CD4-positive, alpha-beta T cell (primary cell): Measurements from ENCODE around the gene ATP6V0E2. TPM values are rescaled to one million over a fixed set of nuclear protein-coding genes. Genes with fewer than 3 reads are reported as not detected.
A peak's percentile ranks its signal among the peaks of the same experiment; 100 is the strongest.

ENCODE experiments used
- ATAC-seq: fragments of 200-7000 bp; cut with Tn5 transposase; one replicate; pipeline ENCODE4 v1.10.0; 2022; ENCODE audit warnings: mild to moderate bottlenecking; ENCODE audit not compliant: poor library complexity
- CTCF ChIA-PET: fragments of 350-600 bp; sonication (Branson Sonifier 250); formaldehyde crosslinking; loops from one replicate; lab custom pipeline; 2021; ENCODE audit warnings: antibody characterized with exemption, inconsistent platforms; lab: Charles Lee
- POLR2A ChIA-PET: fragments of 350-600 bp; sonication (Branson Sonifier 250); formaldehyde crosslinking; loops from one replicate; lab custom pipeline; 2021; ENCODE audit warnings: antibody characterized with exemption, inconsistent platforms; lab: Charles Lee
- DNase-seq, 14 experiments: peaks; one replicate each; pipeline ENCODE4 v3.0.0-alpha.2; 2013 to 2020; ENCODE audit warnings: mixed read lengths in 2 of 14
- H3K27ac ChIP-seq, 2 donors: one replicate each; pipeline versions ENCODE4 v1.5.1 to v1.7.0; 2013; ENCODE audit warnings: low read length in 2 of 2, low read depth in 1 of 2, mild to moderate bottlenecking in 1 of 2
- H3K27me3 ChIP-seq, 2 experiments: 1 replicate in 1 of 2; 2 replicates in 1 of 2; pipeline versions ENCODE4 v1.6.1 to v1.7.0; 2013; ENCODE audit warnings: low read length in 2 of 2, control low read depth in 1 of 2, mild to moderate bottlenecking in 1 of 2, moderate library complexity in 1 of 2; ENCODE audit not compliant: insufficient read depth in 2 of 2, control insufficient read depth in 1 of 2
- H3K36me3 ChIP-seq: one replicate; pipeline ENCODE4 v1.6.1; 2013; ENCODE audit warnings: low read length, control low read depth; ENCODE audit not compliant: insufficient read depth
- H3K4me1 ChIP-seq: one replicate; pipeline ENCODE4 v1.6.1; 2013; ENCODE audit warnings: low read length, control low read depth; ENCODE audit not compliant: insufficient read depth
- H3K4me3 ChIP-seq: one replicate; pipeline ENCODE4 v1.5.1; 2013; ENCODE audit warnings: mild to moderate bottlenecking, low read length, moderate library complexity
- H3K9me3 ChIP-seq, 2 experiments: 1 replicate in 1 of 2; 2 replicates in 1 of 2; pipeline versions ENCODE4 v1.6.1 to v1.7.0; 2013; ENCODE audit warnings: low read length in 2 of 2, mild to moderate bottlenecking in 2 of 2, control low read depth in 1 of 2, moderate library complexity in 1 of 2; ENCODE audit not compliant: control insufficient read depth in 1 of 2, insufficient read depth in 1 of 2
- H3K27ac Mint-ChIP-seq: one replicate; pipeline ENCODE4 v1.8.0; 2020; ENCODE audit warnings: mixed read lengths
- H3K27me3 Mint-ChIP-seq: one replicate; pipeline ENCODE4 v1.8.0; 2021; ENCODE audit warnings: mixed read lengths
- H3K36me3 Mint-ChIP-seq: one replicate; pipeline ENCODE4 v1.8.0; 2021; ENCODE audit warnings: low read depth, mixed read lengths
- H3K4me1 Mint-ChIP-seq: one replicate; pipeline ENCODE4 v1.8.0; 2021; ENCODE audit warnings: low read depth, mixed read lengths
- H3K4me3 Mint-ChIP-seq: one replicate; pipeline ENCODE4 v1.8.0; 2020; ENCODE audit warnings: mild to moderate bottlenecking, mixed read lengths
- H3K9me3 Mint-ChIP-seq: one replicate; pipeline ENCODE4 v1.8.0; 2020; ENCODE audit warnings: mixed read lengths
- intact Hi-C, 2 experiments: fragments of 100-400 bp; cut with DNase I in 1 of 2; cut with micrococcal nuclease in 1 of 2; formaldehyde crosslinking; loops; one replicate each; pipeline versions ENCODE4 v1.15.1 to v1.9.0; 2023 to 2025; cut with DNase I, micrococcal nuclease
- total RNA-seq, 174 experiments: library from RNA in 2 of 174; stranded (reverse) in 2 of 174; gene quantifications; one replicate each; pipeline ENCODE4 v1.2.3 and lab custom pipeline; 2021 to 2026
- TF ChIP-seq, protein P1 (sequence below): fragments of 200-600 bp; IDR thresholded peaks from one replicate; pipeline ENCODE4 v1.8.0; 2022; ENCODE audit warnings: antibody characterized with exemption, mild to moderate bottlenecking

Gene ATP6V0E2
- total RNA-seq, 2 experiments from 2014 or later, result 23.2 to 24.9 TPM

DNA sequence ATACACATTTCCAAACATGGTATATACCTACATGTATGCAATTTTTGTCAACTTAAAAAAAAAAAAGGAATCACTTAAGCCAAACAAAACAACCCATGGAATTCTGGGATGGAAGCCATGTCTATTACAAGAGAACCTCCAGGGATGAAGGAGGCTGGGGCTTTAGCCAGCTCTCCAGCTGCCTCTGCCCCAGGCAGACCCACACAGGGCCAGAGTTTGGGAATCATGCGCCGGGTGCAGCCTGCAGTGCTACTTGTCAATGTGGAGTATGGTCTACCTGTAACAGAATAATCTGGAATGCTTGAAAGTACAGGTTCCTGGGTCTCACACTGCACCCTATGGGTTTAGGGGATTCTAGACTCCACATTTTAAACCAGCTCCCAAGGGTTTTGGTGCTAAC is 10.8 kb downstream of the ATP6V0E2 start:
- intact Hi-C loops, result loop anchor here (5.0 to 10.0 kb wide), 3 partner anchors 160 to 393 kb away; no protein-coding TSS in a partner anchor
- peaks cover 11% of the 10 kb centered on the region for H3K4me1 Mint-ChIP-seq

DNA sequence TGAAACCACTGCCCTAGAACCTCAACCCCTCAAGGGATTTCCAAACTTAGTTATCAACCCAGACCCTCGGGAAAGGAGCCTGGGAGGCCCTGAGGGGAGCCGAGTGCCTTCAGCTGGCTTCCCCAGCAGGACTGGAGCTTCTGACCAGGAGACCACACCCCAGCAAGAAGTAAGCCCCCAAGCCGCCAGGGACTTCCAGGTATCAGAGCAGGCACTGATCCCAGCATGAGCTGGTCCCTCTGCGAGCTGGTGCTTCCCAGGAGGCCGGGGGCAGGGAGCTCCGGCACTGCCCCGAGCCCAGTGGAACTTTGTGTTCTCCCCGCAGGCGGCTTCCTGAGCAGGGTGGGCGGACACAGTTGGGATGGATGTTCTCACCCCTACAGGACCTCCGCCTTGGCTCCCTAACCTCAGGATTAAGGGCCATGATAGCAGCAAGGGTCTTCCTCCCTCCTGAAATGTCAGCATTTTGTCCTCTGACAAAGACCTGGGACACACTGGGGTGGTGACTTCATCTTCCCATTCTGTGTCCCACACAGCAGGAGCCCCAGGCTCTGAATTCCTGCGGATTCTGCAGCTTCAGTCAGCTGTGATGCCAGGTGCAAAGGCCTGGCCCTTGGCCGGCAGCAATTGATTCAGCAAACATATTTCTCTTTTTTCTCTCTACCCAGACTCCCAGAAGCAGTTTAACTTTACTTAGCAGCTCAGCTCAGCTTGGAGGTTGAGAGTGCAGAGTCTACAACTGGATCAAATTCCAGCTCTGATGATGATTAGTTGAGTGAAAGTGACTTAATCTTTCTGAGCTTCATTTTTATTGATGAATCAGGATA is 11.6 kb downstream of the ATP6V0E2 start:
- H3K36me3 Mint-ChIP-seq, result peaks cover 45% of the 10 kb centered on the region
- no peak overlapping the region for H3K27ac ChIP-seq
- TF ChIP-seq, protein P1, sequence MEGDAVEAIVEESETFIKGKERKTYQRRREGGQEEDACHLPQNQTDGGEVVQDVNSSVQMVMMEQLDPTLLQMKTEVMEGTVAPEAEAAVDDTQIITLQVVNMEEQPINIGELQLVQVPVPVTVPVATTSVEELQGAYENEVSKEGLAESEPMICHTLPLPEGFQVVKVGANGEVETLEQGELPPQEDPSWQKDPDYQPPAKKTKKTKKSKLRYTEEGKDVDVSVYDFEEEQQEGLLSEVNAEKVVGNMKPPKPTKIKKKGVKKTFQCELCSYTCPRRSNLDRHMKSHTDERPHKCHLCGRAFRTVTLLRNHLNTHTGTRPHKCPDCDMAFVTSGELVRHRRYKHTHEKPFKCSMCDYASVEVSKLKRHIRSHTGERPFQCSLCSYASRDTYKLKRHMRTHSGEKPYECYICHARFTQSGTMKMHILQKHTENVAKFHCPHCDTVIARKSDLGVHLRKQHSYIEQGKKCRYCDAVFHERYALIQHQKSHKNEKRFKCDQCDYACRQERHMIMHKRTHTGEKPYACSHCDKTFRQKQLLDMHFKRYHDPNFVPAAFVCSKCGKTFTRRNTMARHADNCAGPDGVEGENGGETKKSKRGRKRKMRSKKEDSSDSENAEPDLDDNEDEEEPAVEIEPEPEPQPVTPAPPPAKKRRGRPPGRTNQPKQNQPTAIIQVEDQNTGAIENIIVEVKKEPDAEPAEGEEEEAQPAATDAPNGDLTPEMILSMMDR, result no peak
- no peak overlapping the region for H3K4me3 Mint-ChIP-seq
- POLR2A ChIA-PET, result no interaction called here
- no peaks in the 10 kb centered on the region for H3K27me3 ChIP-seq
- no peak overlapping the region for H3K4me3 ChIP-seq
- peaks cover 11% of the 10 kb centered on the region for H3K4me1 Mint-ChIP-seq
- no peaks in the 10 kb centered on the region for H3K9me3 ChIP-seq
- intact Hi-C loops, result loop anchor here (10.0 kb wide), 2 partner anchors 159 to 389 kb away; no protein-coding TSS in a partner anchor
- no peaks in the 10 kb centered on the region for H3K9me3 Mint-ChIP-seq
- H3K27me3 Mint-ChIP-seq, result no peaks in the 10 kb centered on the region
- H3K4me1 ChIP-seq, result peaks cover 10% of the 10 kb centered on the region
- CTCF ChIA-PET, result interaction anchor here (1.5 kb wide), 1 partner anchor 36 kb away, joined by 4 read pairs; no protein-coding TSS in a partner anchor
- DNase-seq (peak in 1 of 14 experiments; percentile 7), ATAC-seq (no peak)
- no peak overlapping the region for H3K27ac Mint-ChIP-seq
- H3K36me3 ChIP-seq, result peaks cover 12% of the 10 kb centered on the region

More for the DNA sequence above, 10.8 kb downstream of the ATP6V0E2 start:
- Histone ChIP-seq H3K27me3 (no peaks in the 10 kb centered on the region), H3K27ac (no peak overlapping the region), H3K4me1 (peaks cover 10% of the 10 kb centered on the region), H3K9me3 (no peaks in the 10 kb centered on the region), H3K36me3 (peaks cover 20% of the 10 kb centered on the region), H3K4me3 (no peak overlapping the region)
- DNase-seq (no peak), ATAC-seq (no peak)
- H3K27me3 Mint-ChIP-seq, result no peaks in the 10 kb centered on the region
- no peak overlapping the region for H3K27ac Mint-ChIP-seq
- TF ChIP-seq, protein P1, result no peak
- no peak overlapping the region for H3K4me3 Mint-ChIP-seq
- H3K9me3 Mint-ChIP-seq, result no peaks in the 10 kb centered on the region
- ChIA-PET POLR2A (interaction anchor here (1.7 kb wide), 1 partner anchor 19 kb away, joined by 6 read pairs; no protein-coding TSS in a partner anchor), CTCF (interaction anchor here (1.6 kb wide), 1 partner anchor 28 kb away, joined by 5 read pairs; no protein-coding TSS in a partner anchor)
- H3K36me3 Mint-ChIP-seq, result peaks cover 52% of the 10 kb centered on the region

DNA sequence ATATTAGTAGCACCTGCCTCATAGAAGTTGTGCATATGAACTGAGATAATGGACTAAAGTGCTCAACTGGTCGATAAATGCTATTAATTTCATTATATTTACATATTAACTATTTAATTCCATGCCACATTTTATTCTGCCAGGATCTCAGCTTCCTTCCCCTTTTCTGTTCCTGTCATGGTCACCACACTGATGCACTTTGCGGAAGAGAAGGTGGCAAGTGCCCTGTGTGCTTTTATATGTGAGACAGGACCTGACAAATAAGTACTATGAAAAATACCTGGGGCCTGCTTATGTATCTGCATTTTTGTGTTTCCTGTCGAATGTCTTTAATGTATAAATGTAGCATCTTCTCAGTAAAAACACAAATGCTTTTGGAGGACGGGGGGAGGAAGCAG is 12.2 kb downstream of the ATP6V0E2 start:
- POLR2A ChIA-PET, result no interaction called here
- H3K27me3 Mint-ChIP-seq, result no peaks in the 10 kb centered on the region
- peaks cover 11% of the 10 kb centered on the region for H3K4me1 Mint-ChIP-seq
- Histone ChIP-seq H3K36me3 (peaks cover 6% of the 10 kb centered on the region), H3K9me3 (no peaks in the 10 kb centered on the region), H3K4me3 (no peak overlapping the region), H3K4me1 (peaks cover 10% of the 10 kb centered on the region), H3K27me3 (no peaks in the 10 kb centered on the region), H3K27ac (no peak overlapping the region)
- ATAC-seq, result no peak
- no peaks in the 10 kb centered on the region for H3K9me3 Mint-ChIP-seq
- CTCF ChIA-PET, result interaction anchor here (1.5 kb wide), 1 partner anchor 36 kb away, joined by 4 read pairs; no protein-coding TSS in a partner anchor
- intact Hi-C loops, result loop anchor here (10.0 kb wide), 2 partner anchors 159 to 389 kb away; no protein-coding TSS in a partner anchor
- TF ChIP-seq, protein P1, result no peak
- peaks cover 41% of the 10 kb centered on the region for H3K36me3 Mint-ChIP-seq
- DNase-seq, result no peak
- no peak overlapping the region for H3K4me3 Mint-ChIP-seq
- no peak overlapping the region for H3K27ac Mint-ChIP-seq
